ENCODE data around the gene PLXDC1. TPM values are rescaled to one million over a fixed set of nuclear protein-coding genes. Genes with fewer than 3 reads are reported as not detected.

The PLXDC1 gene
- total RNA-seq, 4 donors from 2014 or later: 1.6 to 26.2 (median 4.3) TPM

DNA sequence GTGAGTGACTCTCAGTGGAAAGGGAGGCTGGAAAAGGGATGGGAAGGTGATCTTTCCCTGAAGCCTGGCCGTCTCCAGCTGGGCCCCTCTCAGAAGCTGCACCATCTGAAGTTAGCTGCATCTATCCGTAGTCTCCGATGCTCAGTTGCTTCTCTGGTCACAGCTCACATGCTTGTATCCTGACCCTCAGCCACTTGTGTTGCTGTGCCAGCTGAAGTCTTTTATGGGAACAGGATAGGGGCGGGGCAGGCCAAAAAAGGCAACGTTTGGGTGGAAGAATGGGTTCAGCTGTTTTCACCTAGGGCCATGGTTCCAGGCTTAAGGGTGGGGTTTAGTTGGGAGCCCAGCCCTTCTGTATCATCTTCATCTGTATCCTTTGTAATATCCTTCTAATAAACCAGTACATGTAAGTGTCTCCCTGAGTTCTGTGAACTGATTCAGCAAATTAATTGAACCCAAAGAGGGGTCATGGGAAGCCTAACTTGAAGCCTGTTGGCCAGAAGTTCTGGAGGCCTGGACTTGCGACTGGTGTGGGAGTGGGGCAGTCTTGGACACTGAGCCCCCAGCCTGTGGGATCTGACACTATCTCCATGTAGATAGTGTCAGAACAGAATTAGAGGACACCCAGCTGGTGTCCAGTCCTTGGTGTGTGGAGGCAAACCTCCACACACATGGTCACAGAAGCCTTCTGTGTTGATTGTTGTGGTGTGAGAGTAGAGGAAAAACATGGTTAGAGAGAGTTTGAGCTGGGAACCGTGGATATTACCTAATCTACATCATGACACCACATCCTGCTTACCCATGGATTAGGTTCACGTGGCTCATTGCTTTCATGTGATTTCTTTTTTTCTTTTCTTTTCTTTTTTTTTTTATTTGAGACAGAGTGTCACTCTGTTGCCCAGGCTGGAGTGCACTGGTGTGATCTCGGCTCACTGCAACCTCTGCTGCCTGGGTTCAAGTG, 135.0 kb downstream of the PLXDC1 start:
- H3K4me3 ChIP-seq: no peak overlapping the region
- DNase-seq: no peak
- no peaks in the 10 kb centered on the region for H3K27me3 ChIP-seq
- H3K36me3 ChIP-seq: no peaks in the 10 kb centered on the region
- peak overlapping the region in 1 of 4 donors; percentile 6 for H3K27ac ChIP-seq
- H3K9me3 ChIP-seq: no peaks in the 10 kb centered on the region
- H3K4me1 ChIP-seq: peaks cover 0 to 25% (median 1%) of the 10 kb centered on the region in 4 donors
- 40 to 67% methylated on average over 1 to 9 of the region's 9 CpGs for WGBS, 2 donors (ENCODE audit: low coverage in 1 of 2)
- intact Hi-C loops (cut with DNase I; ENCODE audit: low total_unique reads): no loop called here
- in situ Hi-C loops (cut with MboI; ENCODE audit: low pct_ligation_motif_present in 1 of 4, low pct_unique_long_range_greater_than_20kb in 1 of 4, low sequenced_read_pairs in 3 of 4): no loop called here
- TF ChIP-seq POLR2AphosphoS5 (IDR thresholded peaks at IDR 0.05) (no peak), POLR2A (IDR thresholded peaks at IDR 0.05) (no peak), EP300 (IDR thresholded peaks at IDR 0.05; ENCODE audit: low read depth) (no peak)
- TF ChIP-seq, protein P1, sequence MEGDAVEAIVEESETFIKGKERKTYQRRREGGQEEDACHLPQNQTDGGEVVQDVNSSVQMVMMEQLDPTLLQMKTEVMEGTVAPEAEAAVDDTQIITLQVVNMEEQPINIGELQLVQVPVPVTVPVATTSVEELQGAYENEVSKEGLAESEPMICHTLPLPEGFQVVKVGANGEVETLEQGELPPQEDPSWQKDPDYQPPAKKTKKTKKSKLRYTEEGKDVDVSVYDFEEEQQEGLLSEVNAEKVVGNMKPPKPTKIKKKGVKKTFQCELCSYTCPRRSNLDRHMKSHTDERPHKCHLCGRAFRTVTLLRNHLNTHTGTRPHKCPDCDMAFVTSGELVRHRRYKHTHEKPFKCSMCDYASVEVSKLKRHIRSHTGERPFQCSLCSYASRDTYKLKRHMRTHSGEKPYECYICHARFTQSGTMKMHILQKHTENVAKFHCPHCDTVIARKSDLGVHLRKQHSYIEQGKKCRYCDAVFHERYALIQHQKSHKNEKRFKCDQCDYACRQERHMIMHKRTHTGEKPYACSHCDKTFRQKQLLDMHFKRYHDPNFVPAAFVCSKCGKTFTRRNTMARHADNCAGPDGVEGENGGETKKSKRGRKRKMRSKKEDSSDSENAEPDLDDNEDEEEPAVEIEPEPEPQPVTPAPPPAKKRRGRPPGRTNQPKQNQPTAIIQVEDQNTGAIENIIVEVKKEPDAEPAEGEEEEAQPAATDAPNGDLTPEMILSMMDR (IDR thresholded peaks at IDR 0.05): no peak

DNA sequence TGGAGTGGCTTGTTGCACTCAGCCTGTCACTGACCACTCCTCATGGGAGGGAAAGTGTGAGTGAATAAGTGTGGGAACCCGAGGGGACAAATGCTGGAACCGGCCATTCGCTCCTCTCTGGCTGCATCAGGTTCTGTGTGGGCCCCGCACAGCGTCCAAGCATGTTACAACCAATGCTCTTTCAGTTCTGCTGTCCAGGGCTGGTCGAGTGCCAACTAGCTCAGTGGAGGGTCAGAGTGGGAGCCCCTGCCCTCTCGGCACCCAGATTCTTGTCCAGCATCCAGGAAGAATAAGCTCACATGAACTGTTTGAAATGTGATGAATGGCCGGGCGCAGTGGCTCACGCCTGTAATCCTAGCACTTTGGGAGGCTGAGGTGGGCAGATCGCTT, 135.9 kb downstream of the PLXDC1 start:
- no peaks in the 10 kb centered on the region for H3K36me3 ChIP-seq
- no peaks in the 10 kb centered on the region for H3K27me3 ChIP-seq
- in situ Hi-C loops (cut with MboI; ENCODE audit: low pct_ligation_motif_present in 1 of 4, low pct_unique_long_range_greater_than_20kb in 1 of 4, low sequenced_read_pairs in 3 of 4) (no loop called here), intact Hi-C loops (cut with DNase I; ENCODE audit: low total_unique reads) (no loop called here)
- DNase-seq: no peak
- 82 to 95% methylated on average over 4 to 11 of the region's 11 CpGs for WGBS, 2 donors (ENCODE audit: low coverage in 1 of 2)
- H3K9me3 ChIP-seq: no peaks in the 10 kb centered on the region
- H3K4me3 ChIP-seq: no peak overlapping the region
- TF ChIP-seq POLR2A (IDR thresholded peaks at IDR 0.05): no peak
- TF ChIP-seq POLR2AphosphoS5 (IDR thresholded peaks at IDR 0.05): no peak
- TF ChIP-seq, protein P1 (IDR thresholded peaks at IDR 0.05): no peak
- TF ChIP-seq EP300 (IDR thresholded peaks at IDR 0.05; ENCODE audit: low read depth): no peak
- H3K27ac ChIP-seq: no peak overlapping the region
- H3K4me1 ChIP-seq: peaks cover 0 to 25% (median 1%) of the 10 kb centered on the region in 4 donors

DNA sequence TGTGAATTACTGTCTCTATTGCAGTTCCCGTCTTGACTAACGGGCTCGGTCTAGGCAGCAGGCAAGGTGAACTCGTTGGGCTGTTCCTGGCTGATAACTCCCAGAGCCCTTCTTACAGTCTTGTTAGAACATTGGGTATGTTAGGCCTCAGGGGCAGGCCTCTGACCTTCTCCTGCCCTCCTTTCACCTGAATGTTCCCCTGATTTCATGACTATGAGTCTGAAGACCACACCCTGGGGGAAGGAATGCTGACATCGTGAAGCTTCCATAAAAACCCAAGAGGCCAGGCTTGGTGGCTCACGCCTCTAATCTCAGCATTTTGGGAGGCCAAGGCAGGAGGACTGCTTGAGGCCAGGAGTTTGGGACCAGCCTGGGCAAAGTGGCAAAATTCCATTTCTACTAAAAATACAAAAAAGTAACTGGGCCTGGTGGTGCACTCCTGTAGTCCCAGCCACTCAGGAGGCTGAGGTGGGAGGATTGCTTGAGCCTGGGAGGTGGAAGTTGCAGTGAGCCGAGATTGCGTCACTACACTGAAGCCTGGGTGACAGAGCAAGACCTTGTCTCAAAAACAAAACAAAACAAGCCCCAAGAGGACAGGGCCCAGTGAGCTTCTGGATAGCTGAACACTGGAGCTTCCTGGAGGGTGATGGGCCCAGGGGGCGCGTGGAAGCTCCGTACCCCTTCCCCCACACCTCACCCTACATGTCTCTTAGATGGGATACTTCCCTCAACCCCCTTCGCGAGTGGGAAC, 136.5 kb downstream of the PLXDC1 start:
- Histone ChIP-seq H3K27me3 (no peaks in the 10 kb centered on the region), H3K36me3 (no peaks in the 10 kb centered on the region), H3K9me3 (no peaks in the 10 kb centered on the region), H3K27ac (peak overlapping the region in 1 of 4 donors; percentile 21), H3K4me3 (no peak overlapping the region), H3K4me1 (peaks cover 0 to 25% (median 1%) of the 10 kb centered on the region in 4 donors)
- DNase-seq: no peak
- TF ChIP-seq, protein P1 (IDR thresholded peaks at IDR 0.05): no peak
- TF ChIP-seq POLR2A (IDR thresholded peaks at IDR 0.05) (no peak), EP300 (IDR thresholded peaks at IDR 0.05; ENCODE audit: low read depth) (no peak)
- WGBS, 2 donors (ENCODE audit: low coverage in 1 of 2): 85% methylated on average over 13 of the region's 13 CpGs; no CpG with 5 or more reads in 1 of the 2 donors
- in situ Hi-C loops (cut with MboI; ENCODE audit: low pct_ligation_motif_present in 1 of 4, low pct_unique_long_range_greater_than_20kb in 1 of 4, low sequenced_read_pairs in 3 of 4): no loop called here
- intact Hi-C loops (cut with DNase I; ENCODE audit: low total_unique reads): no loop called here
